Measurements from ENCODE around the gene MRM3. TPM values are rescaled to one million over a fixed set of nuclear protein-coding genes. Genes with fewer than 3 reads are reported as not detected.

MRM3 gene
- total RNA-seq, 5 donors from 2014 or later (not counting 1 experiment from before 2014, with no cell fraction given), result 23.0 to 34.1 (median 25.6) TPM

DNA sequence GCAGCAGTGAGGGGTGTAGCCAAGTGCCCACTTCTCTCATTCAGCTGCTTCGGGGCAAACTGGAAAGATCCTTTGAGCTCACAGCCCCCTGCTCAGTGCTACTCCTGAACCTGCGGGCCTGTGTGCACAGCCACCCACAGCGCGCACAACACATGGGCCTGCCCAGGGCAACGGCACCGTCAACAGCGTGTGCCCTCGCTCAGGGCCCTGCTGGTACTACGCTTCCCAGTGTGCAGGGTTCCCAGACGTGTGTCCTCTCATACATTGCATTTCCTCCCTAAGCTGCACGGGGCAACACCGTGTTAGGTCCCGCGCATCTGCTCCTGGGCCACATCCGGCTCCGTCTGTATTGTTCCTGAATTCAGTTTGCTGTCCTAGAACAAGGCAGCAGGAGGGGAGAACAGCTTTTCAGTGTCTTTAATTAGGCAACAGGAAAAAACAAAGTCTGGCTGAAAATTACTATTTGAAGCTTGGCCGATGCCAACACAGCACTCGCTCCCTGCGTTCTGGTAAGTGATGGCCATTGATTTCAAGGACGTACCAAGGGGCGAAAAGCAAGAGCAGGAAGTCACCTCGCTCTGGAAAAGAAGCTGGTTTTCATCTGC is 15.2 kb downstream of the MRM3 start:
- Histone ChIP-seq H3K4me1 (ENCODE audit: control insufficient read depth in 1 of 2, extremely low read depth in 1 of 2, insufficient read depth in 2 of 2, low read length in 2 of 2) (peaks cover 0 to 7% of the 10 kb centered on the region in 2 experiments), H3K36me3 (ENCODE audit: control insufficient read depth in 2 of 2, extremely low read depth in 1 of 2, insufficient read depth in 1 of 2, low read length in 1 of 2) (peaks cover 1 to 7% of the 10 kb centered on the region in 2 donors), H3K9me3 (no peaks in the 10 kb centered on the region), H3K27me3 (replicated peaks in 1 of 2; ENCODE audit: control insufficient read depth in 2 of 2, extremely low read depth in 1 of 2, insufficient read depth in 2 of 2, low read length in 1 of 2) (peaks cover 0 to 3% of the 10 kb centered on the region in 2 experiments), H3K27ac (ENCODE audit: low read length) (no peak overlapping the region), H3K4me3 (ENCODE audit: control insufficient read depth in 1 of 2, extremely low read depth in 1 of 2, low read length in 1 of 2) (no peak overlapping the region)
- Mint-ChIP-seq H3K4me3 (no peak overlapping the region), H3K27ac (no peak overlapping the region), H3K9me3 (no peaks in the 10 kb centered on the region), H3K27me3 (no peaks in the 10 kb centered on the region), H3K36me3 (no peaks in the 10 kb centered on the region), H3K4me1 (peaks cover 6 to 10% (median 6%) of the 10 kb centered on the region in 3 donors)
- POLR2A ChIA-PET, result no interaction called here
- ATAC-seq (replicated peaks in 1 of 4), result no peak
- no peak for DNase-seq
- CTCF ChIA-PET, result interaction anchor here in 1 of 2 donors (0.6 kb wide), 1 partner anchor 128 kb away, joined by 4 read pairs; no protein-coding TSS in a partner anchor
- 93% methylated on average over 16 of the region's 22 CpGs for WGBS (ENCODE audit: insufficient coverage)

DNA sequence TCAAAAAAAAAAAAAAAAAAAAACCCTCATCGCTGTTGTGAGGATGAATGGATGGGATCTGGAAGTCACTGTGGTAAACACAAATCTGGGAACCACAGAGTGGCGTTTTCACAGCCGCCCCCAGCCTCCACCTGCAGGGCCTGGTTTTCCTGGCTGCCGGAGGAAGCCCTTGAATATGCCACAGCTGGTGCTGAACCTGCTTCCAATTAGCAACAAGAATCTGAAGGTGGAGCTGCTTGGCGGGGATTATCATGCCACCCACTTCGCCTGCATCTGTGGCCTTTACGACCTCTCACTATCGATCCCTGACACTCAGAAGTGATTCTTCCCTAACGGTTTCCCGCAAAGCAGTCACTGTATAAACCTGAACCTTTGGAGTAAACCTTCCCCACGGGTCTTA is 16.1 kb downstream of the MRM3 start:
- Histone ChIP-seq H3K27me3 (replicated peaks in 1 of 2; ENCODE audit: control insufficient read depth in 2 of 2, extremely low read depth in 1 of 2, insufficient read depth in 2 of 2, low read length in 1 of 2) (peaks cover 0 to 9% of the 10 kb centered on the region in 2 experiments), H3K9me3 (no peaks in the 10 kb centered on the region), H3K4me3 (ENCODE audit: control insufficient read depth in 1 of 2, extremely low read depth in 1 of 2, low read length in 1 of 2) (no peak overlapping the region), H3K4me1 (ENCODE audit: control insufficient read depth in 1 of 2, extremely low read depth in 1 of 2, insufficient read depth in 2 of 2, low read length in 2 of 2) (peaks cover 0 to 7% of the 10 kb centered on the region in 2 experiments), H3K36me3 (ENCODE audit: control insufficient read depth in 2 of 2, extremely low read depth in 1 of 2, insufficient read depth in 1 of 2, low read length in 1 of 2) (peaks cover 0 to 2% of the 10 kb centered on the region in 2 donors), H3K27ac (ENCODE audit: low read length) (no peak overlapping the region)
- POLR2A ChIA-PET, result no interaction called here
- DNase-seq, result no peak
- Mint-ChIP-seq H3K27ac (no peak overlapping the region), H3K27me3 (no peaks in the 10 kb centered on the region), H3K9me3 (no peaks in the 10 kb centered on the region), H3K4me3 (no peak overlapping the region), H3K36me3 (no peaks in the 10 kb centered on the region), H3K4me1 (peaks cover 6 to 10% (median 6%) of the 10 kb centered on the region in 3 donors)
- no peak for ATAC-seq (replicated peaks in 1 of 4)
- WGBS (ENCODE audit: insufficient coverage), result 60% methylated on average over 9 of the region's 11 CpGs
- CTCF ChIA-PET, result interaction anchor here in 1 of 2 donors (0.9 kb wide), 1 partner anchor 183 kb away, joined by 4 read pairs; no protein-coding TSS in a partner anchor

DNA sequence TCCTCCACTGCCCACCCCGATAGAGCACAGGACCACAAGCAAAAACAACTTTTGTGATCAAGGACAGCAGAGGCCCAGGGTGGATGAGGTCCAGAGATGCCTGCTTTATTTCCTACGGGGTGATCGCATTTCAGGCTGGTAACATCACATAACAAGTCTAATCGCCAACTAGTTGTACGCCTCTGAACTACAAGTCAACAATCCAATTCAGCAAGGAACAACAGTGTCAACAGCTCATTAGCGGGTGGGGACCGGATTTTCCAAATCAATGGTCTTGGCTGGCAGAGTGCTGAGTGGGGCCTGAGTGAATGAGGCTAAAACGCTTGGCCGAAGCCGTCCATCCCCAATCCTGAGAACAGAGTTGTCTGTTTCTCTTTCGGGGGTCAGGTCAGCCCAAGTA is 17.1 kb downstream of the MRM3 start:
- no peaks in the 10 kb centered on the region for H3K27me3 Mint-ChIP-seq
- H3K4me3 ChIP-seq (ENCODE audit: control insufficient read depth in 1 of 2, extremely low read depth in 1 of 2, low read length in 1 of 2), result no peak overlapping the region
- WGBS (ENCODE audit: insufficient coverage), result 96% methylated on average over 3 of the region's 11 CpGs
- no peak overlapping the region for H3K27ac Mint-ChIP-seq
- H3K9me3 Mint-ChIP-seq, result no peaks in the 10 kb centered on the region
- no peak for ATAC-seq (replicated peaks in 1 of 4)
- peaks cover 6 to 10% (median 6%) of the 10 kb centered on the region in 3 donors for H3K4me1 Mint-ChIP-seq
- no peaks in the 10 kb centered on the region for H3K9me3 ChIP-seq
- no peak overlapping the region for H3K4me3 Mint-ChIP-seq
- no peak overlapping the region for H3K27ac ChIP-seq (ENCODE audit: low read length)
- no peak for DNase-seq
- H3K36me3 Mint-ChIP-seq, result no peaks in the 10 kb centered on the region
- H3K36me3 ChIP-seq (ENCODE audit: control insufficient read depth in 2 of 2, extremely low read depth in 1 of 2, insufficient read depth in 1 of 2, low read length in 1 of 2), result no peaks in the 10 kb centered on the region
- peaks cover 0 to 7% of the 10 kb centered on the region in 2 experiments for H3K4me1 ChIP-seq (ENCODE audit: control insufficient read depth in 1 of 2, extremely low read depth in 1 of 2, insufficient read depth in 2 of 2, low read length in 2 of 2)
- ChIA-PET CTCF (interaction anchor here in 1 of 2 donors (0.7 kb wide), 1 partner anchor 12 kb away, joined by 3 read pairs; no protein-coding TSS in a partner anchor), POLR2A (no interaction called here)
- H3K27me3 ChIP-seq (replicated peaks in 1 of 2; ENCODE audit: control insufficient read depth in 2 of 2, extremely low read depth in 1 of 2, insufficient read depth in 2 of 2, low read length in 1 of 2), result peaks cover 0 to 14% of the 10 kb centered on the region in 2 experiments

DNA sequence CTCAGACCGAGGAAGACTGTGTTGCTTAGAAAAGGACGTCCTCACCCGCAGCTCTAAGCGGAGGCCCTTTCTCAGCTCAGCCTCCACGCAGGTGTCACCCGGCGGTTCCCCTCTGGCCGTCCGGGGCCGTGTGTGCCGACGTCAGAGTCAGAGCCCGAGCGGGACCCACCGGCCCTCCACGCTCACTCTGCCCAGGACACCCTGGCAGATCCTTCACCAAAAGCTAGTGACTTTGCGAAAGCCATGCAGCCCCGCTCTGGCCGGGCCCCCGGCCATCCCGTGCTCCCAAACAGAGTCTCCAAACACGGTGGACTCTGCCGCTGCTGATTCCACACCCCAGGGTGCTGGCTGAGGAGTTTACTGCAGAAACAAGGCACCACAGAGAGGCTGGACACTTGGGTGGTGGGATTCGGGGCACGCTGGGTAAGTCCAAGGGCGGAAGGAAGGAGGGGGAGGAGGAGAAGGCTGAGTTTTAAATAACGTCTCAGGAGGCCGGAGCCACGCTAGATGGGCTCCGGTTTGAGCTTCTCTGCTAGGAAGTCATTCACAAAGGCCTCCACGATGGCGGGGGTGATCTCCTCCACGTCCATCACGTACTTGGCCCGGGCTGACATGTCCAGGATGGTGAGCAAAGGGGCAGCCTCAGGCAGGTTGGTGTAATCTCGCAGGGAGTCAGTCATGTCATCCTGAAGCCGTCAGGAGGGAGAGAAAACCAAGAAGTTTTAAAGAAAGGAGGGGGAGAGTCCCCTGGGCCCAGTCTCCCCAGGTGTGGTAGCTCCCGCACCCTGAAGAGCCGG is 18.5 kb downstream of the MRM3 start:
- Mint-ChIP-seq H3K4me3 (no peak overlapping the region), H3K27ac (no peak overlapping the region), H3K9me3 (no peaks in the 10 kb centered on the region), H3K27me3 (no peaks in the 10 kb centered on the region), H3K4me1 (peaks cover 0 to 1% (median 1%) of the 10 kb centered on the region in 3 donors), H3K36me3 (no peaks in the 10 kb centered on the region)
- no peaks in the 10 kb centered on the region for H3K36me3 ChIP-seq (ENCODE audit: control insufficient read depth in 2 of 2, extremely low read depth in 1 of 2, insufficient read depth in 1 of 2, low read length in 1 of 2)
- no peak for ATAC-seq (replicated peaks in 1 of 4)
- H3K9me3 ChIP-seq, result no peaks in the 10 kb centered on the region
- WGBS (ENCODE audit: insufficient coverage), result 90% methylated on average over 35 of the region's 39 CpGs
- POLR2A ChIA-PET, result no interaction called here
- no peak overlapping the region for H3K4me3 ChIP-seq (ENCODE audit: control insufficient read depth in 1 of 2, extremely low read depth in 1 of 2, low read length in 1 of 2)
- no peak for DNase-seq
- CTCF ChIA-PET, result no interaction called here
- H3K27ac ChIP-seq (ENCODE audit: low read length), result no peak overlapping the region
- H3K27me3 ChIP-seq (replicated peaks in 1 of 2; ENCODE audit: control insufficient read depth in 2 of 2, extremely low read depth in 1 of 2, insufficient read depth in 2 of 2, low read length in 1 of 2), result peaks cover 0 to 19% of the 10 kb centered on the region in 2 experiments
- no peaks in the 10 kb centered on the region for H3K4me1 ChIP-seq (ENCODE audit: control insufficient read depth in 1 of 2, extremely low read depth in 1 of 2, insufficient read depth in 2 of 2, low read length in 2 of 2)

DNA sequence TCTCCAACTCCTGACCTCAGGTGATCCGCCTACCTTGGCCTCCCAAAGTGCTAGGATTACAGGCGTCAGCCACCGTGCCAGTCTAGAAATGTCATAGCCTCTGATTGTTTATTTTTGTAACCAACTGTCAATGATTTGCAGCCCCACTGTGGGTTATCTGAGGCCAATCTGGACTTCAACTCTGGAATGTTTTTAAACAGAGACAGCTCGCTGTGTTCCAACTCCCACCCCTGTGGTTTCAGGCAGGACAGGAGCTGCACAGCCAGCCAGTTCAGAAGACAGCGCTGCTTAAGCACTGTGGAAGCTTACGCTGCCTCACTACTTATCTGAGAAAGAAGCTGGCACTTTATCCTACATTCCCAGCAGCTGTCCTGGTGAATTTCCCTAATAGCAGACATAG is 19.5 kb downstream of the MRM3 start:
- Mint-ChIP-seq H3K4me1 (no peaks in the 10 kb centered on the region), H3K9me3 (no peaks in the 10 kb centered on the region), H3K27me3 (peaks cover 0 to under 1% of the 10 kb centered on the region in 2 donors), H3K27ac (no peak overlapping the region), H3K36me3 (no peaks in the 10 kb centered on the region), H3K4me3 (no peak overlapping the region)
- ChIA-PET CTCF (no interaction called here), POLR2A (no interaction called here)
- H3K4me1 ChIP-seq (ENCODE audit: control insufficient read depth in 1 of 2, extremely low read depth in 1 of 2, insufficient read depth in 2 of 2, low read length in 2 of 2), result no peaks in the 10 kb centered on the region
- ATAC-seq (replicated peaks in 1 of 4) (no peak), DNase-seq (no peak)
- H3K4me3 ChIP-seq (ENCODE audit: control insufficient read depth in 1 of 2, extremely low read depth in 1 of 2, low read length in 1 of 2), result no peak overlapping the region
- no peaks in the 10 kb centered on the region for H3K36me3 ChIP-seq (ENCODE audit: control insufficient read depth in 2 of 2, extremely low read depth in 1 of 2, insufficient read depth in 1 of 2, low read length in 1 of 2)
- H3K27me3 ChIP-seq (replicated peaks in 1 of 2; ENCODE audit: control insufficient read depth in 2 of 2, extremely low read depth in 1 of 2, insufficient read depth in 2 of 2, low read length in 1 of 2), result peaks cover 0 to 23% of the 10 kb centered on the region in 2 experiments
- no peaks in the 10 kb centered on the region for H3K9me3 ChIP-seq
- WGBS (ENCODE audit: insufficient coverage), result 73% methylated on average over 6 of the region's 6 CpGs
- no peak overlapping the region for H3K27ac ChIP-seq (ENCODE audit: low read length)

DNA sequence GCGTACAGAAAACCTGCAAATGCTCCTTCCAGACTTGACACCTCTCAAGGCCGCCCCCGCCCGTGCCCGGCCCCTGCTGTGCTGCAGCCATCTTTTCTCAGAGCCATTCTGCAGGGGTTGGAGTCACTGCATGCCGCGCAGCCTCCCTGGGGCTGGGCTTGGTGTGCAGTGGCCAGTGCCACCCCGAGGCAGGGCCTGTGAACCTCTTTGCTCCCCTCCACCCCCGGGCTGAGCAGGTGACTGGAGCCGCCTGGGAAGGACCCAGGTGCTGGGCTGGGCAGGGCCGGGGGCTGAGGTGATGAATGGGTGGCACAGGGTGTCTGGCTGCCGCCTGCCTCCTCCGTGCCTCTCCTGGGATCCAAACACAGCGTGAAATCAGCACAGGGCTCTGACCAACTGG is 20.3 kb downstream of the MRM3 start:
- peaks cover 0 to 2% of the 10 kb centered on the region in 2 donors for H3K27me3 Mint-ChIP-seq
- DNase-seq, result no peak
- no peak overlapping the region for H3K4me3 ChIP-seq (ENCODE audit: control insufficient read depth in 1 of 2, extremely low read depth in 1 of 2, low read length in 1 of 2)
- no peaks in the 10 kb centered on the region for H3K9me3 Mint-ChIP-seq
- no peak overlapping the region for H3K4me3 Mint-ChIP-seq
- POLR2A ChIA-PET, result no interaction called here
- no peak overlapping the region for H3K27ac Mint-ChIP-seq
- H3K4me1 ChIP-seq (ENCODE audit: control insufficient read depth in 1 of 2, extremely low read depth in 1 of 2, insufficient read depth in 2 of 2, low read length in 2 of 2), result no peaks in the 10 kb centered on the region
- H3K36me3 ChIP-seq (ENCODE audit: control insufficient read depth in 2 of 2, extremely low read depth in 1 of 2, insufficient read depth in 1 of 2, low read length in 1 of 2), result no peaks in the 10 kb centered on the region
- H3K4me1 Mint-ChIP-seq, result no peaks in the 10 kb centered on the region
- ATAC-seq (replicated peaks in 1 of 4), result no peak
- H3K27ac ChIP-seq (ENCODE audit: low read length), result no peak overlapping the region
- CTCF ChIA-PET, result interaction anchor here in 1 of 2 donors (0.6 kb wide), 1 partner anchor 22 kb away, joined by 4 read pairs; no protein-coding TSS in a partner anchor
- WGBS (ENCODE audit: insufficient coverage), result 95% methylated on average over 11 of the region's 14 CpGs
- H3K36me3 Mint-ChIP-seq, result no peaks in the 10 kb centered on the region
- no peaks in the 10 kb centered on the region for H3K9me3 ChIP-seq
- peaks cover 0 to 31% of the 10 kb centered on the region in 2 experiments for H3K27me3 ChIP-seq (replicated peaks in 1 of 2; ENCODE audit: control insufficient read depth in 2 of 2, extremely low read depth in 1 of 2, insufficient read depth in 2 of 2, low read length in 1 of 2)

Measured in T-cell (primary cell).